NCI-H345 treated with DMSO at 0.1 percent for 48 hours (cell line): ENCODE data around the gene LMTK2.

Experiments
- DNase-seq: peaks from one replicate; lab custom pipeline; 2025; ENCODE audit not compliant: unreplicated experiment; lab: John Stamatoyannopoulos, UW

LMTK2 gene

DNA sequence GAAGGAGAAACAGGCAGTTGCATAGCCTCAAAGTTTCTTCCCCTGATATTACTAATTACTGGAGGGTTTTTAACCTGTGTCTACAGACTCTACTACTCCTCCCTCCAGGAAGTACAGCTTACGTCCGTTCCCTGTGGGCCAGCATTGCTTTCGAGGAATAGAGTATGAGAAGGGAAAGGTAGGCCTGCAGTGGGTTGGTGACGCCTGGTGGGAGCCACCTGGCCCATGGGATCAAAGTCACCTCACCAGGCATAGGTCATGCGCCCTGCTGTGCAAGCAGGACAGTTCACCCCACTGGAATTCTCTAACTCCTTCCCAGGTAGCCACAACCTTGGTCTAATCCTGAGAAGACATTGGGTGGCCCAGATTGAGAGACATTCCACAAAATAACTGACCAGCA, 29.8 kb downstream of the LMTK2 start:
- DNase-seq, result no peak

DNA sequence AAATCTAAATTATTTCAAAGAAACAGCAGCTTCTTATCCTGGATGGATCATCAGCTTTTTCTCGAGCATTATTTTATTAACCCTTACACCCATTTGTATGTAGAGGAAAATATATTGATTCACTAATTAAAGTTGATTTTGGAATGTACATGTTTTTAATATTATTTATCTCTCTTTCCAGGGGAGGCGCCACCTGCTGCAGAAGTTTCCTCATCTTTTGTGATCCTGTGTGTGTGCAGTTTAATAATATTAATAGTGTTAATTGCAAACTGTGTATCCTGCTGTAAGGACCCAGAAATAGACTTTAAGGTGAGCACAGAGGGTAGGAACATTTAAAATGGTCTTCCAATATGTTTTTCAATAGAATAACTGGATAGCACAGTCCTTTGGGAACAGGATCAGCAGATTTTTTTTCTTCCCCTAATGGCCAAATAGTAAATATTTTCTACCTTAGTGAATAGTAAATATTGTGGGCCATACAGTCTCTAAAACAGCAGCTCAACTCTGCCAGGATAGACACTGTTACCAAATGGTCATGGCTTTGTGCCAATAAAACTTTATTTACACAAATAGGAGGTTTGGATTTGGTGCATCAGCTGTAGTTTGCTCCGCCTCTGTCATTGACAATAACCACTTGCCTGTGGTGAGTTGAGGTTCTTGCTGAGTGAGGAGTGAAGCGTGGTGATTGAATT, 30.6 kb downstream of the LMTK2 start:
- DNase-seq, result no peak

DNA sequence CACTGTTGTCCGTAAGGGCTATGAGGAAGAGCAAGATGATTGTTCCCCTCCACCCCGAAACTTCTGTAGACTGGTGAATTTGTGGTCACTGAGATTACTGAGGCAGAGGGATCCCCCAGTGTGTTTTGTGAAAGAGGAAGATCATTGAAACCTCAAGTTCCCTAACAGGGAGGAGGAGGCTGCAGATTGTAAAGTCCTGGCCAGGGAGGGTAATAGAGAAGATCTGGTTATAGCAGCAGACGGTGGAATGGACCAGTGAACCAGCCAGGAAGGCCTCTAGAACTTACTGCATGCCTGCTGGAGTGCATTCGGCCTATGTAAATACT, 31.1 kb downstream of the LMTK2 start:
- no peak for DNase-seq

DNA sequence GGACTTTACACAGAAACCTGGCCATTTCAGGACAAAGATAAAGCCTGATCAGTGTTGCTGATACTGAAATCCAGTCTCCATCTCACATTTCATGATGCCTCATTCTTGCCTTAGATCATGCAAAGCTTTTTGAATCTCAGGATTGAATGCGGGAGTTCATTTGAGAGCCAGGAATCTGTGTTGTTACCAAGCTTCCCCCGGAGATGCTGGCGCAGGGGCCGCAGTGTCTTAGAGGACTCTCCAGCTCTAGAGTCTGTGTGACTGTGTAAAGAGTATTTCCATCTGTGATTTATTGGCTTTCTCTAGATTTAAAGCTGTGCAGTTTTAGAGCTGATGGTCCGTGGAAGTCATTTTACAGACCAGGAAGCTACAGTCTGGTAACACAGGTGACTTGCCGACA, 32.0 kb downstream of the LMTK2 start:
- no peak for DNase-seq

DNA sequence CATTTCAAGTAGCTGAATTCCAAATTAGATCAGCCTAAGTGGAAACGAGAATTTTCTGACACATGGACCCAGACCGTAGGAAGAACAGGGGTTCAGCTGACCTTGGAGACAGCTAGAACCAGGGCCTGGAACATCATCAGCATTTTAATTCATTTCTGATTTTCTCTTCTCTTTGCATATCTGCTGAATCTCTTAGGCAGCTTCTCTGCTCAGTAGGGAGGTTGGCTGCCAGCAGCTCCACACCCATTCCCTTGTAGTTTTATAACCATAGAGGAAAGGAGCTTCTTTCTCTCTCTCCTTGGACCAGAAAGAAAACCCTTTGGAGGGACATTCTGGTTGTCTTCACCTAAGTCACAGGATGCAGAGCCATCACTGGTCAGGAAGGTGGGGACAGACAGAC, 36.0 kb downstream of the LMTK2 start:
- no peak for DNase-seq

DNA sequence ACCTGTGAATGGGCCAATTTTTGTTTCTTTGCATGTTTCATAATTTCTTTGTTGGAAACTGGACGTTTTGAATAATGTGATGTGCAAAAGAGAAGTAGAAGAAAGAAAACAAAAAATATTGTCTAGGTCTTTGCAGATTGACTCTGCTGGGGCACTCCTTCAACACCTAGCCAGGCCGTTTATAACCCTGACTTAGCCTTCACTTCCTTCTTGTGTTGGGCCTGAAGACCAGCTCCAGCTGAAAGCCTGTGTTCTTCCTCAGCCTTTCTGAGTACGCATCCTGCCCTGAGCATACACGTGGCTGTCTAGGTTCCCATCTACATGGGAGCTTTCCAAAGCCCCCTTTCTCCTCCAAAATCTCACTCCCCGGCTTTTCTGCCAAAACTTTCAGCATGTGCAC, 41.9 kb downstream of the LMTK2 start:
- no peak for DNase-seq

DNA sequence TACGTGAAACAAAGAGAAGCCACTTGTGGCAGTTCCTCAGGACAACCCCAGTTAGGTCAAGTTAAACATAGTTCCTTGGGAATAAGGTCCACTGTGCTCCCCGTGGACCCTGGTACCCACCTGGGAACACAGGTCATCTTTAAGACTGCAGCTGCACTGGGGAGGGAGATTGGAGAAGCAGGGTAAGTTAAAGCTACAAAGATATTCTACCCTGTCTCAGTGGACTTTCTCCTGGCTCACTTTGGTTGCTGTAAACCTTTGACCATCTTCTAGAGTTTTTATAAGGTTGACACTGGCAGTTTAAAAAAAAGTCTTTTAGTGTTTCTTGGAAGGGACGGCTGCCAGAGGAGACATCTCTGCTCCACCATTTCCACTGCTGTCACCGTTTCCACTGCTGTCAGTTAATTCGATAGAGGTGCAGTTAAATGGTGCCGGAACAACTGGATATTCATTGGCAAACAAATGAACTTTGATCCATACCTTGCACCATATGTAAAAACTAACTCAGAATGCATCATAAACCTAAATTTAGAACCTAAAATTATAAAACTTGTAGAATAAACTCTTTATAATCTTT, 42.5 kb downstream of the LMTK2 start:
- DNase-seq, result no peak

DNA sequence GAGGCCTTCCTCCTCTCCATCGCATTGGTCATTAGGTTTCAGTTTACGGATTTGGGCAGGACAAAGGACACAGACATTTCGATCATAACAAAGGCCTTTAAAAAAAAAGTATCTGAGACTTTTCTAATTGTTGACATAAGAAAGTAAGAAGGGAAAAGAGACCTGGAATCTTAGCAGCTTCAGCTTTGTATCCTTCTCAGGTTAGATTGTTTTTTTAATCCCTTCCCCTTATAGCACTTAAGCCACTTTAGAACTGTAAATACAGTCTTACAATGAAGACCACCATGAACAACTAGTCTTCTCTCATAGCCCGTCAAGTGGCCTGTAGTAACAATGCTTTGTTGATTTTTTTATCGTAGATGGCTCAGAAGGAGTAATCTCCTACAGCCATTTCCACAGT, 45.2 kb downstream of the LMTK2 start:
- no peak for DNase-seq

DNA sequence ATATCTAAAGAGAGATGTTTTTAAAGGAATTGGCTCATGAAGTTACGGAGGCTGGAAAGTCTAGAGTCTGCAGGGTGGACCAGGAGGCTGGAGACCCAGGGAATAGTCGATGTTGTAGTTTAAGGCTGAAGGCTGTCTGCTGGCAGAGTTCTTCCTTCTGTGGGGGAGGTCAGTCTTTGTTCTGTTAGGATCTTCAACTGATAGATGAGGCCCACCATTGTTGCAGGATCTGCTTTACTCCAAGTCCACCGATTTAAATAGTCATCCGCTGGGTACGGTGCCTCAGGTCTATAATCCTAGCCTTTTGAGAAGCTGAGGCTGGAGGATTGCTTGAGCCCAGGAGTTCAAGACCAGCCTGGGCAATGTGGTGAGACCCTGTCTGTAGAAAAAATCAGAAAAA, 50.0 kb downstream of the LMTK2 start:
- no peak for DNase-seq

DNA sequence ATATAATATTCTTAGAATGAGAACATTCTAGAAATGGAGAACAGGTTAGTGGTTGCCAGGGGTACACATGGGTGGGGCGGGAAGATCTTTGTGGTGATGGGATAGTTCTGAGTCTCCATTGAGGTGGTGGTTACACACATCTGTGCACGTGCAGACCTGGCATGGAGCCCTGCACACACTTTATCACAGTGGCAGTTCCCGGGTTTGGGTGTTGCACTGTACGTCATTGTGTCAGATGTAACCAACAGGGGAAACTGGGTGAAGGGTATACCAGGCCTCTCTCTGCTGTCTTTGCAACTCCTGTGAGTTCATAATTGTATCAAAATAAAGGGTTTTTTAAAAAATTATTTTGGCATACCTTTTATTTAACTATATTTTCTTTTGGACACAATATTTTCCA, 51.1 kb downstream of the LMTK2 start:
- DNase-seq, result no peak

DNA sequence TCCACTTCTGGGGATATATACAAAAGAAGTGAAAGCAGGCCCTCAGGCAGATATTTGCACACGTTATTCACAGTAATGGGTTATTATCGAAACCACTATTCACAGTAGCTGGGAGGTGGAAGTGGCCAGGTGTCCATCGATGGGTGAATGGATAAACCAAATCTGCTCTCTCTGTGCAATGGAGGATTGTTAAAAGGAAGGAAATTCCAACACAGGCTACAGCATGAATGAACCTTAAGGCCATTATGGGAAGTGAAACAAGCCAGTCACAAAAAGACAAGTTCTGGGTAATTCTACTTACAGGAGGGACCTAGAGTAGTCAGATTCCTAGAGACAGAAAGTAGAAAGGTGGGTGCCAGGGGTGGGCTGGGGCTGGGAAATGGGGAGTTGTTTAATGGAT, 56.1 kb downstream of the LMTK2 start:
- no peak for DNase-seq

DNA sequence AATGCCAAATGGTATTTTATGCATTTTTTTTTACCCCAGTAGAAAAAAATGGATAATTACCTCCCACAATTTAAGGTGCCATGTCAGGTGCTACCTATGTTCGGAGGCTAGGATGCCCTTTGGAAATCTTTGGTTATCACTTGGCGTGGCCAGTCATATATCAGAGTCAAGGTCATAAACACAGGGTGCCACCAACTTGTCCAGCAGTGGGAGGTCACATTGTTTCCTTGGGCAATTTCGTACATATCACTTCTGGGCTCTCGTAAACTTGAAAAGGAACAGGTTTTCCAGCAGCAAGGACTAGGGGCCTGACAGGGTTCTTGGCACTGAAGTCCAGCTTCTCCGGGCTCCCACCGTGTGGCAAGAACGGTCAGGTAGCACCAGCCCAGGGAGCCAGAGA, 56.6 kb downstream of the LMTK2 start:
- DNase-seq, result no peak

DNA sequence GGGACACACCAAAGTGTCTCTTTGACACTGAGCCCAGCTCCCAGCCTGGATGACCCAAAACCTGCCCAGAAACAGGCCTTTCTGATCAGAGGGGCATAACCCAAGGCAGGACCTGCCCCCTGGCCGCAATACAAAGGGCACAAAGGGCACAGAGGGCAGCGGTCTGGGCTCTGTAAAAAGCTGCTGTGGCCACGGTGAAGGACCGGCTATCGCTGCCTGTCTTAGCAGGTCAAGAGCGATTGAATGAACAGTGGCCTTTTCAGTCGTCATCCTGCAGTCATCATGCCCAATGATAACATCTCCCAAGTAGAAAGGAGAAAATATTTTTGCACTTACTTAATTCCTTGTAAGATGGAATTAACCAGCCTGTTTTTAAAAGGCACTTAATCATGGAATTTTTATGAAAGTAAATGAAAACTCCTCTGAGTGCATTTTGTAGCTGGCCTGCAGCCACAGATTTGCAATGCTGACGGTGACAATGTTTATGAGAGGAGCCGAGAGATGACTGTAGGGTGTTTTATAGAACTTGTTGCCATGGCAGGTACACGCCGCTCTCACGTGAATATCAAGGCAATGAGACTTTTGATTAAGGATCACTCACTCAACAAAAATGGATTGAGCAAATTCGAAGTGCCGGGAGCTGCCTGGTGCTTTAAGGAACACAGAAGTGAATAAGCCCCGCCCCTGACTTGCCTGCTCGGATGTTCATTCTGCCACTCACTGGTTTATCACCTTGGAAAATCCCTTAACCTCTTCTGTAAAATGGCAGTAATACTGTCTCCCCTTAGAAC, 57.2 kb downstream of the LMTK2 start:
- no peak for DNase-seq

DNA sequence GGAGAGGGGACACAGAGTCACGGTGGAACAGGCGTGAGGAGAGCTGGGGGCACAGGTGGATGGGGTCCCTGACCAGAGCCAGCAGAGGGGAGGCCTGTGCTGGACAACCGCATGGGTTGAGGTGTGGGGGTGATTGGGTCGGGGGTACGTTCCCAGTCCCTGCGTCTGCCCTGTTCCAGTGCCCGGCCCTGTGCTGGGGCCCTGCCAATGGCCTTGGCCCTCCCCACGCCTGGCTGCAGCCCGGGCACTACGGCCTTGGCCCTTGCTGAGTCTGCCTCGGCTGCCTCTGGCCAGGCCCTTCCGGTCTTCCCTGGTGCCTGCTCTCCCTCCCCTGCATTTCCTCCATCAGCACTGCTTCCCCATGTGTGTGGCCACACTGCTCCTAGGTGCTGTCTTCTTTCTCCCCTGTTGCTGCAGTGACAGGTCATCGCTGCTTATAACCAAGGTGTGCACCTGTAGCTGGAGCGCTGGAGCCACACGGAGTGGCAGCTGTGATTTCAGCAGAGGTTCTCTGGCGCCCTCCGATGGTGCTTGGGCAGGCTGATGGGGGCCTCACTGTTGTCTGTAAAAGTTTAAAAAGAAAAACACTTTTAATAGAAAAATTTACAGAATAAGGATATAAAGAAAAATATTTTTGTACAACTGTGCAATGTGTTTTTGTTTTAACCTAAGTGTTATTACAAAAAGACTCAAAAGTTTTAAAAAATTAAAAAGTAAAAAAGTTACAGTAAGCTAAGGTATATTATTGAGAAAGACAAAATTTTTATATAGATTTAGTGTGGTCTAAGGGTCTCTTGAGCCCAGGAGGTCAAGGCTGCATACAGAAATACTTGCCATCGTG, 59.4 kb downstream of the LMTK2 start:
- peak; percentile 2 for DNase-seq

DNA sequence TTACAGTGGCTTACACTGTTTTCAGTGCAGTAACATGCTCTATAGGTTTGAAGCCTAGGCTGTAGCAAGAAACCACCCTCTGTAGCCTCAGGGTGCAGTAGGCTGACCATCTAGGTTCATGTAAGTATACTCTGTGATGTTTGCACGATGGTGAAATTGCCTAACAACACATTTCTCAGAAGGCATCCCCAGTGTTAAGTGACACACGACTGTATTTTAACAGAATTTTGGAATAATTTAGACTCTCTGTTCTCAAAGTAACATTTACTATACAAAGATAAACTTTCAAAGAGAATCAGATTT, 60.0 kb downstream of the LMTK2 start:
- DNase-seq, result no peak

DNA sequence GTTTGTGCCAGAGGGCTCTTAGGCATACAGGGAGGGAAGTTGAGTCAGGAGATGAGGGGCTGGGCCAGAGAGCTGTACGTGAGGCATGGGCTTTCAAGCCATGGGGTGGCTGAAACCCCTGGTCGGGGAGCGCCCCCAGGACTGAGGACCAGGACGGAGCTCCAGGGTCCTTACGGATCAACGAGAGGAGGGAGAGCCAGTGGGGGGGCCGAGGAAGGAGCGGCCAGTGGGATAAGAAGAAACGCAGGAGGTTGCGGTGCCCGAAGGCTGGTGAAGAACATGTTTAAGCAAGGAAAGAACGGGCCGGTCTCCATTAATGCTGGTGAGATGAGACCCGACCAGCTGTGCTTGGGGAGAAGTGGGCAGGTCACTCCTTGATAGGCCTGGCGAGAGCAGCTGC, 61.0 kb downstream of the LMTK2 start:
- no peak for DNase-seq

DNA sequence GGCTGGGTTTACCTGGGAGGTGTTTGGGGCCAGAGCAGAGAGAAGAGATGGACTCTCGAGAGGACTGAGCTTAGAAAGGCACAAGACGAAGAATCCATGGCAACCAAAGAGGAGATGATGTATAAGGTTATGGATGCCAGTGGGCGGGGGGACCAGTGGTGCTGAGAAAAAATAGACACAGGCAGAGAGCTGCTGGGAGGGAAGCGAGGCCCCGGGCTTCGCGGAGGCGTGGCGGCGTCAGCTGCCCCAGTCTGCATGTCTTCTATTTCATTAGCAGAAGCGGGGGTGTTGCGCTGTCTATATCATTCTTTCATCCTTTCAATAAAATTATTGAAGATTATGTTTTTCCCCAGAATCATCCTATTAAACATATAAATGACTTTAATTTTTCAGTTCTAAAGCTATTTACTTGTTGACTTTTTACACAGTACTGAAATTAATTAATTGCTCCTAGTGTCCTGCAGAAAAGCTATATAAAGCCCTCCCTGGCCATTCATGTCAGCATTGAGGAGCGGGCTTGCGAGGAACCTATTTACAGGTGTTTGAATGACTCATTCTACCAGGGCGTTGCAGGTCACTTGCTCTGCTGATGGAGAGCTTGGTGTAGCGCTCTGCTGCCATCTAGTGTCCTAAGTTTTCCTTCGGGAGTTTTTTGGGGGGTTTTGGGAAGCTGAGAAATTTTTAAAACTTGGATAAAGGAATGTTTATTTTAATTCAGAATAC, 61.7 kb downstream of the LMTK2 start:
- DNase-seq, result peak; percentile 33

DNA sequence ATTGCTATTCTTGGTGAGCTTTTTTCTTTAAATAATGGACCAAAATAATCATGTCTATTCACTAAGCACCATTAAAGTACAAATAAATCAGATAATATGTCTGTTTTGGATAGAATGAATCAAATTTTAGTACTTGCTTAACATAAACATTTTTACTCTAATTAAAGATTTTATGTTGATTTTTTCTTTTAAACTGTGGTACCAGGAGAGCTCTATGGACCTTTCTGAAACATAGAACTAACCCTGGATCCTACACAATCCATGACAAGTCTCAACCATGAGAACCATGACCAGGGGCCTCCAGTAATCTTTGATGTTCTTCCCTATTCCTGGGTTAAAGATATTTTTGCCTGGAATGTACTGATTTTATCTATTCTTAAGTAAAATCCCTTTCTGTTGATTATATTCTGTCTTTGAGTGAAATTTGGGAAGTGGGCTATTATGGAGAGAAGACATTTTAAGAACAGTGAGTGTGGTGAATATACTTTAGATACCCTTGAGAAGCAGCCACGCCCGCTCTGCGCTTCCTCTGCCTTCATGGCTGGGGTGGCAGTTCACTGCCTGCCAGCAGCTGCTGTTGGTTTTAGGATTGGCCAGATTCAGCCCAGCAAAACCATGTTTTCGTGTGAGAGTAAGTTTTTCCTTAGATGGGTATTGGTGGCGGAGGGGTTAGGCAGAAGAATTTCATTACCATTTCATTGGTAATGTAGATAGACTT, 62.4 kb downstream of the LMTK2 start:
- no peak for DNase-seq

DNA sequence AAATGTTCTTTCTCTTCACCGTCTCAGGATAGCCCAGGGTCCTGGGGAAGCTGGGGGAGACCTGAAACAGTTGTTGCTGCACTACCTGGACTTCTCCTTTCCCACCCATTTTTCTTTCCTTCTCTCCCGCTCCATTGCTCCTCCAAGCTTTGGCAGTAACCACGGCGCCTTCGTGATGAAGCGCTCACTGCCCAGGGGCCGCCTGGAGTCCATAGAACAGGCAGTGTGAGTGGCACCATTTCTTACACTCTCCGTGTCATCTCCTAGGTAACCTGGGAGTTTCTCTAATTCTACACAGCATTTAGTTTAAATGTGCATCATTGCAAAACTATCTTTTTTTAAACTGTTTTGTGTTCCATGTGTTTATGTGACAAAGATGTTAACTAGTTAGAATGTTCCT, 64.3 kb downstream of the LMTK2 start:
- no peak for DNase-seq

DNA sequence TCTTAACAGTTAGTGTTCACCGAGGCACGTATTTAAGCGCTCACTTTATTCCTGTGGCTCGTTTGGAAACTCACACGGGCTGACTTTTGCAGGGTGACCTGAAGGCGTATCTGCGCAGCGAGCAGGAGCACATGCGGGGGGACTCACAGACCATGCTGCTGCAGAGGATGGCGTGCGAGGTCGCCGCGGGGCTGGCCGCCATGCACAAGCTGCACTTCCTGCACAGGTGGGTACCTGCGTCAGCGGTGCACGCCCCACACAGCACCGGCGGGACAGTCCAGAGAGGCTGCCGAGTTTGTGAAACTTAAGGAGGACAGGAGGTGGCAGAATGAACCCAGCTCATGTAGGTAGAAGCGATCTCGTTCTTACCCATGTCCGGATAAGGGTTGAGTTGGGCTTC, 64.8 kb downstream of the LMTK2 start:
- DNase-seq, result no peak
